Measurements from ENCODE around the gene SH3BP2.

SH3BP2 gene

DNA sequence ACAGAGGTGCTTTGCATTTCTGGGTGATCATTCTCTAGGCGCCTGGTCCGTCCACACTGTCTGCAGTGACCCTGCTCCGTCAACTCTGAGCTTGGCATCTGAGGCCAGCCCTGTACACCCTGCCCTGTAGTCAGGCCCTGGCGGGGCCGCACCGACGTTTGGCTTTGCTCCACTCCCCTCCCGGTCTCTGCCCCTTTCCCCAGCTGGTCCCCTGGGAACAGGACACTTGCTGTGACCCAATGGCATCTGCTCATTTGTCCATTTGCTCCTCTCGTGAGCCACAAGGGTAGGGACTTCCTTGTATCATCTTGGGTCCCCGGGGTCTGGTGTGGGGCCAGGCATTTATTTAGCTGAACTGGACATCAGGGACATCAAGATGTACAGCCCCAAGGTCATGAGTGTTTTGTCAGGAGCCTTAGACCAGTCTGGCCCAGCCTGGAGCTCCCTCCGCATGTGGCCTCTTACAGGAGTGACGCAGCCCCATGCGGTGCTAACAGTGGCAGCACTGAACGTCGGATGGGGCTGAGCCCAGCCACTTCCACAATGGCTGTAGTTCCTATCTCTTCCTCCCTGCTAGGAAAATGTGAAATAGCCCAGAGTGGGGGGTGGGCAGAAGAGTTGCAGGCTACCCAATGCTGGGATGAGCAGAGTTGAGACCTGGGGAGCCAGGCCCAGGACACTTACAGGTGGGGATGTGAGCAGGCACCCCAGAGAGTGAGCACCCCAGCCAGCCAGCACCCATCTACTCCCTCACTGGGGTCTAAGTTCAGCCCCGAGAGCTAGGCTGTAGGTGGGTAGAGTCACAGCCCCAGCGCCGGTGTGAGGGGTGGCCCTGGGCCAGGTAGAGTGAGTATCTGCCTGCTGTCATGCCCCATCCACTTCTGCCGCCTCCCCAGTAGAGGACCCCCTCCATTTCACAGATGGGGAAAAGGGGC, 2.0 kb upstream of the SH3BP2 start:
- DNase-seq (ENCODE audit: low spot score): no peak

GRCh38 chr4:2791518-2792395, 1.1 kb upstream of the SH3BP2 start:
- no peak for DNase-seq (ENCODE audit: low spot score)

- DNase-seq (ENCODE audit: low spot score): no peak
Measured at GRCh38 chr4:2792396-2792710, 532 bp upstream of the SH3BP2 start.

DNA sequence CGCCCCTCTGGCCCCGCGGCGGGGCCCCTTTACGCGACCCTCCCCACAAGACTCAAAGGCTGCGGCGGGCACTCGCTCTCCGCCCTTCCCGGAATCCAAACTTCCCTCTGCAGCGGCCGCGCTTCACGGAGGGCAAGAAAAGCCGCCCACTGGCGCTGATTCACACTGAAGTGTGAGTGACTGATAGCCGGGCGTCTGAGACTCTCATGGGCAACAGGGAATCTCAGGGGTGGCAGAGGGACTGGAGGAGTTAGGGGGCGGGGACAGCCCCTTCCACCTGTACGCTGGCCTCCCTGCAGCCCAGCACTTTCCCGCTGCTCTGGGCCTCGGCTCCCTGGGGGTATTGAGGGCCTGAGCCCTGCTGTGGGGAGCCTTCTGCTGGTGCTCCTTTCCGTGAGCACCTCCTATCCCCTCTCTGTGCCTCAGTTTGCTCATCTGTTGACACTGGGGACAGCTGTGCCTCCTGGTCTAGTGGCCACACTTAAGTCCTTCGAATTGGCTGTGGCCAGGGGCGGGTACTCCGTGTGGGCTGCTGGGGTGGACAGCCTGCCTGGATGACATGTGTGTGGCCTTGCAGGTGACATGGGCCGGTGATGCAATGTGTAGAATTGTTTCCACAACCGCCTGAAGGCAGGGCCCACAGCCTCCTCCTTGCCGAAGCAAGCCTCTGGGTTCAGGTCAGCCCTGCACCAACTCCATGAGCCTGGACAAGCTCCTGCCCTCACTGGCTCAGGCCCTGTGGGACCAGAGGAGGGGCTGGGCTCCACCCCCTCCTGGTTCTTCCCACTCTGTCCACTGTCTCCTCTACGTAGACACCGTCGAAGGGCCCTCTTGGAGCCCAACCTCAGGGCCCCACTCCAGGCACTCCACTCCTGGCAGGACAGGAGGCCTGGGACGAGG, 951 bp downstream of the SH3BP2 start:
- peak; percentile 38 for DNase-seq (ENCODE audit: low spot score)

- no peak for DNase-seq (ENCODE audit: low spot score)
Measured at GRCh38 chr4:2794486-2795299, 1.8 kb downstream of the SH3BP2 start.

DNA sequence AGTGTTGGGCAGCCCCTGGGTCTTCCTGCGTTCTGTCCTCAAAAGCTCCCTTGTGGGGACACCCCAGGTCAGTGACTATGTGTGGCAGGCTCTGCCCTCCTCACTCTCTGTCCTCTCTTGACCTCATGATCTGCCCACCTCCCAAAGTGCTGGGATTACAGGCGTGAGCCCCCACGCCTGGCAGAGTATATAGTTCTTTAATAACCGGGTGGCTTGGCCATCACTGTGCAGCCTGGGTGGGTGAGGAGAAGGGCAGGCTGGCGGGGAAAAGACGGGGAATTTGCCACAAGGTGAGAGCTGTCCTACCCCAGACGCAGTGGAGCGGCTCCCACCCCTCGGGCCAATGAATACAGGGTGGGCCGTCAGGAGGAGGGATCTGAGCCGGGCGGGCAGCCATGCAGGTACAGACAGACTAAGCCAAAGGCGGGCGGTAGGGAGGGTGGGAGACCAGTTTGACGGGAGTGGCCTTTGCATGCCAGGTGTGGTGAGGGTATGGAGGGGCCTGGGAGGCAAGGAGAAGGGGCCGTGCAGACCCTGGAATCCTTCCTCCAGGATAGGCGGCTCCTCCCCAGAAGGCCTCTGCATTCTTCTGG, 2.5 kb downstream of the SH3BP2 start:
- no peak for DNase-seq (ENCODE audit: low spot score)

GRCh38 chr4:2795893-2796848, 3.3 kb downstream of the SH3BP2 start:
- no peak for DNase-seq (ENCODE audit: low spot score)

- DNase-seq (ENCODE audit: low spot score): no peak
Measured at GRCh38 chr4:2796849-2797544, 4.1 kb downstream of the SH3BP2 start.

DNA sequence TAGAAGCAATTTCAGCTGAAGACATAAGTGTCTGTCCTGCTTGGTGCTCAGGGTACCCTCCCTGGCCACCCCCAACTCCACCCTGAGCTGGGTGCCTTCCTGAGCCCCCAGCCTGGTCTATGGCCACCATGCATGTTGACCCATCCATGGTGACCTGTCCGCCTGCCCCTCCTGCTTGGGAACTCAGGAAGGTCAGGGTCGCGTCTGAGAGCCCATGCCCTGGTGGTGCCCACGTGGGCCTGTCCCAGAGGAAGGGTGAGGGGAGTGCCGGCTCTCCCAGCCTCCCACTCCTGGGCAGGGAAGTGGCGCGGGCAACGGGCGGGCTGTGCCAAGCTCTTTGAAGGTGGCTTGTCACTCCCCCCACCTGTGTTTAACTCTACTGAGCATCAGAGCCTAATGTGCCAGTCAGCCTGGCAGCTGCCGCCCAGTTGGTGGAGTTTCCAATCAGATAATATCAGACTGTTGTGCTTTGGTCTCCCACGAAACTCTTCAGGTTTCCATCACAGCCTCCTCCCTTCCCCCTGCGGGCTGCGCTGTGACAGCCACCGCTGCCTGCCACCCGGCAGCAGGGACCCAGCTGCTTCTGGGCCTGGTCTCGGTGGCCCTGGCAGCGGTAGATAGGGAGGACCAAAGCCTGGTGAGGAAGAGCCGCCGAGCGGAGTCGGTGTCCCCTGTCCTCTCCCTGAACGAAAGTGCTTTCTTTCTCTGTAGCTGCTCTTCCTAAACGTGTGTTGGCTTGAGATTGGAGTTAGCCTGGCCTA, 4.8 kb downstream of the SH3BP2 start:
- DNase-seq (ENCODE audit: low spot score): peak; percentile 61

GRCh38 chr4:2798399-2799223, 5.7 kb downstream of the SH3BP2 start:
- DNase-seq (ENCODE audit: low spot score): peak; percentile 34

- DNase-seq (ENCODE audit: low spot score): no peak
Measured at GRCh38 chr4:2799224-2799911, 6.5 kb downstream of the SH3BP2 start.

DNA sequence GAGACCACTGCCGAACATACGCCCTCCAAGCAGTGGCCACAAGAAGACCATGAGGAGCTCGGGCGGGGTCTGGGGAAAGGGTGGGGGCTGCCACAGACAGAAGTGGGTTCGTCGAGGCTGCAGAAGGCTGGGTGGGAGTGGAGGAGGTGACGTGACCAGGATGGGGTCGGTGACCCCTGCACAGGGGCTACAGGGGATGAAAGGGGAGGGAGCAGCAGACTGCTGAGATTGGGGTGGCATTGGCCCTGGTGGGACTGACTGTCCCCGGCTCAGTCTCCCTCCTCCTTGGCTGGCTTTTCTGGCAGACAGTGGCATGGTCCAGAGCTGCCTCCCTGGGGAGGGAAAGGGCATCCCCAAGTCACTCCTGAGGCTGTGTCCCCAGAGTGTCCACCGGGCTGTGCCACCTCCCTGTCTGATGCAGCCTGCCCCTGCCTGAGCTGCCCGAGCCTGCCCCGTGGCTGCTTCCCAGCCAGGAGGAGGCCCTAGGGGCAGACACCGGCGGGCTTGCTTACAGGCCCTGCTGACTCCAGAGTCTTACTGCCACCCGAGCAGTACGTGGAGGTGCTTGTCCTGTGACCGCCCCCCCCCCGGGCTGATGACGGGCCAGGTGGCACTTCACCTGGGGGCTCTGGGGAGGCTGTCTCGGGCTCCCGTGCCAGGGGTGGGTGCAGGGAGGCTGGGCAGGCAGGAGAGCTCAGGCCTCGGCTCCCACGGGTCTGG, 7.2 kb downstream of the SH3BP2 start:
- DNase-seq (ENCODE audit: low spot score): no peak

- peak; percentile 25 for DNase-seq (ENCODE audit: low spot score)
Measured at GRCh38 chr4:2800691-2801596, 8.1 kb downstream of the SH3BP2 start.

DNA sequence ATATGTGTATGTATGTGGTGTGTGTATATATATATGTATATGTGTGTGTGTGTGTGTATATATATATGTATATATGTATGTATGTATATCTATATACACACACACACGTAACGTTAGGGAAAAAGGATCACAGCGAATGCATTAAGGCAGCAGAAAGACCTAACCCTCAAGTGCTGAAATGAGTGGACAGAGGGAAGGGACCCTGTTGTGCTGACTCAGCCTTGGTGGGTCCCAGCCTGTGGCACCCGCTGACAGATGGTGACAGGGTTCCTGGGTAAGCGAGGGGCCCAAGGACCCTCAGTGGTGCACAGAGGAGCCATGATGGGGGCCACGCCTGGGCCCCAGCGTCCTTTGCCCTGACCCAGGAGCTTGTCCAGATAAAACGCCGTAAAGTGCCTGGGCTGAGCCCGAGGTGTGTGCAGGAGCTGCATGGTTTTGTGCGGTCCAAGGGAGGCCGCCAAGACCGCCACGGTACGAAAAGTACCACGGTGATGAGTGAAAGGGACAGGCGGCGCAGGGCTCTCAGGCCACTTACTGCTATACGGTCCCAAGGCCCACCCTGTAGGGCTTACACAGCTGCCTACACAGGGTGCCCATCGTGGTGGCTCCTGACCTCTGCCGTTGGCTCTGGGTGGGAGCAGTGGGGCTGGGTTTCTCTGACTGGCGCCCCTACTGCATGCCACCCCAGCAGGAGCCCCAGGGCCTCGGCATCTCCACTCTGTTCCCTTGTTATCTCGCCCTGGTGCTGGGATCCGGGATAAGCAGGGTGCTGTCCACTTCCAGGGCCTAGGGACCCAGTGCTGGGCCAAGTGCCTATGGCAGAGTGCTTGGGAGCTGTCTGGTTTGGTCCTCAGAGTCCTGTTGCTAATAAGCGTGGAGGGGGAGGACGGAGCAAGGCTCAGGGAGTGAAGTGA, 10.0 kb downstream of the SH3BP2 start:
- no peak for DNase-seq (ENCODE audit: low spot score)

Measured in CD4-positive, alpha-beta T cell treated with Interleukin-15 for 4 hours (primary cell).